GM21381 (cell line): ENCODE data around the gene DCP1B.

Experiments
- ATAC-seq: cut with Tn5 transposase; IDR thresholded peaks from one replicate; pipeline ENCODE4 v1.9.1; 2021; ENCODE audit warnings: mild to moderate bottlenecking, moderate library complexity; ENCODE audit not compliant: unreplicated experiment

Gene DCP1B

GRCh38 chr12:1907652-1908611 lies 96.3 kb downstream of the DCP1B start:
- no peak for ATAC-seq

GRCh38 chr12:1906579-1906978 lies 97.7 kb downstream of the DCP1B start:
- ATAC-seq = no peak

GRCh38 chr12:1904875-1905274 lies 99.4 kb downstream of the DCP1B start:
- no peak for ATAC-seq

GRCh38 chr12:1896964-1897363 lies 107.3 kb downstream of the DCP1B start:
- no peak for ATAC-seq
